Erythroblast (primary cell): ENCODE data around the gene CTRB1.

Experiments
- DNase-seq, 2 experiments: peaks; one replicate each; lab custom pipeline; 2025; lab: John Stamatoyannopoulos, UW
- GATA1 ChIP-seq: IDR thresholded peaks from 2 replicates; pipeline ENCODE4 v1.6.1; 2011; ENCODE audit warnings: low read depth, mild to moderate bottlenecking, control low read depth, low read length, moderate library complexity
- POLR2A ChIP-seq: IDR thresholded peaks from 2 replicates; pipeline ENCODE4 v1.6.1; 2011; ENCODE audit warnings: mild to moderate bottlenecking, low read length

CTRB1 gene

DNA sequence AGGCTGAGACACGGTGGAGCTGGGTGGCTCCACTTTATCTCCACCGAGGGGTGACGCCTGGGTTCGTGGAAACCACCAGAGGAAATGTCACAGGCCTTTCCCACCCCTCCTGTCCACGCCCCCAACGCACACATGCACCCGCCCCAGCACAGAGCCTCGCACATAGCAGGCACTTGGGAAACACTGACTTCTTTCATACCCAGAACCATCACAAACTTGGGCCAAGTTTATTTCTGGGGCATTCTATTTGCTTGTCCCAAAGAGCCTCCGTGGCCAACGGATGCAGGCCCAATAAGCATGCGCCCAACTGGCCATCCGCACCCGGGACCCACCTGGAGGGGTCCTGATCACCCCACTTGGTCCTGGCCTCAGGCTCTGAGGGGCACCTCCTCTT is 29.4 kb downstream of the CTRB1 start:
- TF ChIP-seq GATA1 (no peak), POLR2A (no peak)

DNA sequence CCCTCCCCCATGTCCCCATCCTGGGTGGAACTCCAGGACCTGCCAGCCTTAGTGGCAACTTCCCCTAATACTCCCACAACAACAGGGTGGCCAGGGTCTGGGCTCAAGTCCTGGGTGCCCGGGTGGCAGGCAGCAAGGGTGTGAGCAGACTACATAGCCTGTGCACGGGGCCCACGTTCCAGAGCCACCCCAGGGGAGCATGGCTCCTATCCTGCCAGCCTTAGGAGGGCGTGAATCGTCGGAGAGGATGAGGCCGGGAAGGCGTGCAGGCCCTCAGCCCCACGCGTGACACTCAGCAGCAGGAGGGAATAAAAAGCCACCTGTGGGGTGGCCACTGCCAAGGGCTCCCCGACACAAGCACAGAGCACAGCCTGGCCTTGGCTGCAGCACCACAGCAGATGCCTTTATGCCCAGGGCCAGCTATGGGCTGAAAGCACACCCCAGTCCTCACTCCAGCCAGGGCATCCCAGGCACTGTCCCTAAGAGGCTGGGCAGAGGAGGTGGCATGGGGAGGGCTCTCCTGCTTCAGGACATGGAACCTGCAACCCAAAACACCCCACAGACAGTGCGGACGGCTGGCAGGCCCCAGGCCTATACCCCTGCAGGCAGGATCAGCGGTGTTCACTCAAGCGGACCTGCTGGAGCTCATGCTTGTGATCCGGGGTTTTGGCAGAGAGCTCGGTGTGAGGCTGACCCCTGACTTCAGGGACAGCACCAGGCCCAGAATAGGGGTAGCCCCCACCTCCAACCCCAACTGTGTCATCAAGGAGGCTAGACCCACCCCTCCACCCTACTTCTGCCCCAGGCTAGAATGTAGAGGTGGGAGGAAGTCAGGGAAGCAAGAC is 30.0 kb downstream of the CTRB1 start:
- TF ChIP-seq POLR2A (no peak), GATA1 (no peak)
- DNase-seq, result no peak

More for the DNA sequence above, 29.4 kb downstream of the CTRB1 start:
- peak; percentile 73 to 82 for DNase-seq

DNA sequence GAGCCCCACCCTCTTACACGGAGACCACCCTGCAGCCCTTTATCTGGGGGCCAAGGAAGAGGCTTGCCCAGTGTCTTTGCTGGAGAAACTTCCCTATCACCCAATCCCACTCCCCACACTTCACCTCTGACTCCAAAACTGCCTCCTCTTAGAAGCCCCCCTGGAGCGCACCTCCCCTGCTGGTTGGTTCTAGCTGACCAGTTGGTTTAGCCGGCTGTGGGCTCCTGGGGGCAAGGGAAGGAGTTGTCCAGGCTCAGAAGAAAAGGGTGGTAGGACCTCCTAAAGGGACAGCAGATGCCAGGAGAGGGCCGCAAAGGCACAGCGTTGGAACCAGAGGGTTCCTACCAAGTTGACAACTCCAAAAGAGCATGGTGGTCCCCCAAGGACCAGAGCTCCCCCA is 30.7 kb downstream of the CTRB1 start:
- TF ChIP-seq POLR2A (no peak), GATA1 (no peak)
- no peak for DNase-seq

DNA sequence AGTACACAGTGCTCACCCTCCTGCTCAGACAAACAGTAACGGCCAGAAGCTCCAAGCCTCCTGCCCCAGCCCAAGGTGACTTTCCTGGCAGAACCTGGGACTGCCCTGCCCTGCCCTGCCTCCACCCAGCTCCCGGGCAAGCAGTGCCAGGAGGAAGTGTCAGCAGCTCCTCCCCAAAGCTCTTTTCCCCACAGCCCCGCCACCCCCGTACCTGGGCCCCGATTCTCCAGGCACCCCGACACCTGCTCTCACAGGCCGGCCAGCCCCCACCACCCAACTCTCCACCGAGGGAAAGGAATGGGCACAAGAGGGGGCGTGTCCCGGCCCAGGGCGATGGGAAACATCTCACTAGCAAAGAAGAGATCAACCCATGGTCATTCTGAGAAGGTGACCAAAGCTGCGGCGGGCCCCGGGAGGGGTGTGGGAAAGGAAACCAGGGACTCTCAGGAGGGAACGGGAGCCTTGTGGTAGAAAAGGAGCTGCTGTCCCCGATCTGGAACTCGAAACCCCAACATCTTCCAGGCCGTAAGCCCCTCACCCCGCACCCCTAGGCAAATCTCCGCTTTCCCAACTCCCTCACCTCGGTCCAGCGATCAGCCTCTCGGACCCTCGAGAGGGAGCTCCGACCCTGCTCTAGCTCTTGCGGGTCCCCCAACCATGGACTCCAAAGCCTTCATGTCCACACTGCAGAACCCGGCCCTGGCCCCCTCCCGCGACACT is 31.5 kb downstream of the CTRB1 start:
- no peak for TF ChIP-seq POLR2A
- no peak for TF ChIP-seq GATA1
- DNase-seq, result peak; percentile 34 to 57

DNA sequence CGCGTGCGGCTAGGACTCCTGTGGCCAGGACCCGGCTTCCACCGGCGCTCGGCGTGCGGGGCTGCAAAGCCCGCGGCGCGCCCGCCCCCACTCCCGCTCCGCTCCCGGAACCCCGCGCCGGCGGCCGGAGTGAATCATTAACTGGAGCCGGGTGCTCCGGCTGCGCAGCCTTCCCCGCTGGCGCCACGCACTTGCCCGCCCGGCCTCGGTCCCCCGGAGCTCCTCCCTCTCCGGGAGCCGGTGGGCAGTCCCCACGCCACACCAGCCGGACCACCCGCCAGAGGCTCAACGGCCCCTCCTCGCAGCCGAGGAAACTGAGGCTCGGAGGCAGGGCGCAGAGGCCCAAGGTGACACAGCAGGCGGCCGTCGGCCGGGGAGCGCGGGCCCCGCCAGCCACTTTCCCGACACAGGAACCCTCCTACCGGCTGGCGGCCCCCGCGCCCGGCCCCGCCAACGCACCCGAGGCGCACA is 32.1 kb downstream of the CTRB1 start:
- no peak for TF ChIP-seq GATA1
- peak; percentile 1 for TF ChIP-seq POLR2A
- peak; percentile 58 to 76 for DNase-seq

DNA sequence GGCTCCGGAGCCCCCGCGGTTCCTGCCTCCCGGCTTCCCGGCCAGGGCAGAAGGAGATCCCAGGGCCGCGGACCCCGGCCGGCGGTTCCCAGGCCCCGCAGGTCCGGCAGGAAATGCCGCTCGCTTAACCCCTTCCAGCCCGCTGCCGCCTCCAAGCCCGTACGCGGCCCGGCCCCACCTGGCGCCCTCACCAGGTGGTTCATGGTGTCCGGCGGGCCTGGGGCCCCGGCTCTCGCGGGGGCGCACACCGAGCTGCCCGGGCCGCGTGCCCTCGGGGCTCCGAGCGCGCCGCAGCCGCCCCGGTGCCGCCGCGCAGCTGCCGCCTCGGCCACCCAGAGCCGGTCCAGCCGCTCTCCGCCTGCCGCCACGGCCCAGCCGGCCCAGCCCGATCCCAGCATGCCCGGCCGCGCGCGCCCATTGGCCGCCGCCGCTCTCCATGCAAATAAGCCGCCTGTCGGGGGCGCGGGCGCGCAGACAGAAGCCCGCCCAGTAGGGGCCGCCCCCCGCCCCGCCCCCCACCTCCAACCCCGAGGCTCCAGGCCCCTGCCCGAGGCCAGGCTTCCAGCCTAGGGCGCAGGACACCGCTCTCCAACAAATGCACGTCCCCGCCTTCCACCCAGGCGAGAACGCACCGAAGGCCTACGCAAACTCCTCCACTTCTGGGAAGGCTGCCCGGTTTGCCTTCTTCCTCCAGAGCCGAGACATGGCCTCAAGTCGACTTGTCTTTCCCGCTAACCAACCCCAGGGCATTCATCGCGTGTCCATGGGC is 32.7 kb downstream of the CTRB1 start, which contains the start of gene BCAR1:
BCAR1 (minus strand) TSS at position 345 of the 769 bp plus-strand sequence; CDS start at position 203, 142 bp downstream.
- DNase-seq, result peak; percentile 86 to 90
- TF ChIP-seq GATA1, result no peak
- TF ChIP-seq POLR2A, result peak; percentile 31

DNA sequence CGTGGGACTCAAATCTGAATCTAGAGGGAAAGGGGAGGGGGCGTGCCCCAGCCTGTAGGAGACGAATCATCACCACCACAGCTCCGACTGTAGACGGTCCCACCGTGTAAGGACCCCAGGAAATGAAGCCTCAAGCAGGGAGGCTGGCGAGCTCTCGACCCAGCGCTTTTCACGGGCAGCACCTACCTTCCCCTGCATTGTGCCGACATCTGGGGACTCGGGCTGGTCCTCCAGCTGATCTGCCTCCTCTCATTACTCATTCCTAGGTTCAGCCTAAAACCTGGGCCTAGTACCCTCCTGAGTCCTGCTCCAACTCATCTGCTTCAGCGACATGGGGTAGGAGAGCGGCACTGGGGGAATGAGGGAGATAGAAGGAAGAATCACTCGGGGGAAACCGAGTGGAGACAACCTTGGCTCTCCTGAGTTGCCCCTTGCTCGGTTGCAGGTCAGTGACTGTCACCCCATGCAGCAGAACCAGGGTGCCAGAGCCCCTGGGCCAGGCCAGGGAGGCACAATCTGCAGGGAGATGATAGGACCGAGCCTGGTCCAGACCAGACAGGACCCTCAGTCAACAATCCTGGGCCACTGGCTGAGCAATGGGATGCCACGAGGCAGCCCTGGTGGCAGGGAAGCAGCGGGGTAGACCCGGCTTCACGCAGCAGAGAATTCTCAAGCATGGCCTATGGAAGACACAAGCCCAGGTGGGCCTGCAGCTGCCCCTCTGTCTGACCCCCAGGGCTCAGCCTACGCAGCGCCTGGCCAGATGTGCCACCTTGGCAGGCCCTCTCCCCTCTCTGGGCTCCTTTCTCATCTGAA is 33.5 kb downstream of the CTRB1 start:
- no peak for DNase-seq

DNA sequence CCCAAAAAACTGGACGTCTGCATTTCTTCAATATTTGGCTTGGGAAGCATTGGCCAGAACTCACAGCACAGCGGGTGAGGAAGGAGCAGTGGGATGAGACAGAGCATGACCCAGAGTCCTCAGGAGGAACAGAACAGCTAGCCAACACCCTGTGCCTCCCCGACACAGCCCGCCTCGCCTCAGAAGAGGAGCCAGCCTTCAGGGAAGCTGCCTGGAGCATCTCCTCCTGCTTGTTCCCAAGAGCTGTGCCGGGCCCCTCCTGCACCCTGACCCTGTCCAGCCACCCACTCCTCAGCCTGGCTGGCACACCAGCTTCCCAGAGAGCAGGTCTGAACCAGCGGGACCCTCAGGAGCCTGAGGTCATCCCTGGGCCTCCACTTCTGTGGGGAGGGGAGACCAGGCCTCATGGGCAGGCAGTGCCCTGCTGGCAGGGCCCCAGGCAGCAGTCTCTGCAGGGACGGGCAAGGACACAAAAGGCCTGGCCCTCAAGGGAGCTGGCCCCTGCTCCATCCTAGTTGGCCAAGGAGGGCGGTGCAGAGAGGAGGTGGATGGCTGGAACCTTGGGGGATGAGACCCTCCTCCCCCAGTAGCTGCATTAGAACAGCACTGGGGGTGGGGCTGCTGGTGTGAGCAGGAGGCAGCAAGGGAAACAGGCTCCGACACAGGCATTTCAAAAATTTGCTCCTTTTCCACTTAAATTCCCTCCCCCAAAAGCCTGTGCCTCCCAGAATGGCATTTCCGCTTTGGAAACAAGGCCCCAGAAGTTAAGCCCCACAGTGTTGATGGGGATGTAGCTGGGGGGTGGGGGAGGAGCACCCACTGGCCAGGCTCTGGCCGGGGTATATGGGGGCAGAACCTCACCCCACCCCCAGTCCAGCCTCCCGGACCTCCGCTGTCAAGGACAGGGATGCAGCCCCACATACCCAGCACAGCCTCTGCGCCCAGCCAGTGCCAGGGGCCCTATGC is 34.4 kb downstream of the CTRB1 start:
- TF ChIP-seq POLR2A (no peak), GATA1 (no peak)
- no peak for DNase-seq

More for the DNA sequence above, 33.5 kb downstream of the CTRB1 start:
- no peak for TF ChIP-seq GATA1
- no peak for TF ChIP-seq POLR2A

DNA sequence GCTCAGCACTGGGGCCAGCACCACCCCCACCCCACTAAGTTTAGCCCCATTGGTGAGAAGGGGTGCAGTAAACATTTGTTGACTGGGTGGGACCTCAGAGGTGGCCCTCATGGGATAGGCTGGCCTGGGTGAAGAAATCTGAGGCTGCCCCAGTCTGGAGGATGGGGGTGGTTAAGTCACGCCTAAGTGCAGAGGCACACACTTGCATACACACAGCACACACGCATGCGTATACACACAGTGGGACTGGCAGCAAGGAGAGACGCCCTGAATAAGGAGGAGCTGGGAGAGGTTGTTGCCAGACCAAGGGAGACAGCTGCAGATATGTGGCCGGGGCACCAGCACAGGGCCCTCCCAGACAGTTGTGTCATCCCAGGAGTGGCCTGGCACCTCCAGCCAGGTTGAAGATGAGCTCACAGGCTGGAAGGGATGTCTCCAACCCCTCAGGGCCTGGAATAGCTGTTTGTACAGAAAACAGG is 35.6 kb downstream of the CTRB1 start:
- DNase-seq, result peak in 1 of 2 experiments; percentile 20
- TF ChIP-seq GATA1 (no peak), POLR2A (no peak)

DNA sequence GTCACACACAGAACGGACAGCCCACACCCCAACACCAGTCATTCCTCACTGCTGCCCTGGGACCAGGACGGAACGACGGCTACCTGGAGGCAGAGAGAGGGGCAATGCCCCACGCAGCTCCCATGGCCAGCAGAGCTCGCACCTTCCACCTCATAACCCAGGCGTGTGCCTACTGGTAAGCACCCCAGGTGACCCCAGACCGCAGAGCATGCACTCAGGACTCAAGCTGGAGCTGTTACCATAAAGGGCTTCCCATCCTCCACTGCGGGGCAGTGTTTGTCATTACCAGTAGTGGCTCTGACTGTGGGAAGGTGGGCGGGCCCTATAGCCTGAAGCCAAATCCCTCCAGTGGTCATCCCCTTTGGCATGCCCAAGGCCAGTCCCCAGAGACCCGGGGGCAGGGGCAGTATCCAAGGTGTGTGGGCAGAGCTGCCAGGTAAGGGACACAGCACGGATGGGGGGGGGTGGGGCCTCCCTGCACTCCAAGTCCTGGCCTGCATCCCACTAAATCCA is 37.3 kb downstream of the CTRB1 start:
- peak; percentile 34 for DNase-seq
- TF ChIP-seq GATA1 (no peak), POLR2A (no peak)

DNA sequence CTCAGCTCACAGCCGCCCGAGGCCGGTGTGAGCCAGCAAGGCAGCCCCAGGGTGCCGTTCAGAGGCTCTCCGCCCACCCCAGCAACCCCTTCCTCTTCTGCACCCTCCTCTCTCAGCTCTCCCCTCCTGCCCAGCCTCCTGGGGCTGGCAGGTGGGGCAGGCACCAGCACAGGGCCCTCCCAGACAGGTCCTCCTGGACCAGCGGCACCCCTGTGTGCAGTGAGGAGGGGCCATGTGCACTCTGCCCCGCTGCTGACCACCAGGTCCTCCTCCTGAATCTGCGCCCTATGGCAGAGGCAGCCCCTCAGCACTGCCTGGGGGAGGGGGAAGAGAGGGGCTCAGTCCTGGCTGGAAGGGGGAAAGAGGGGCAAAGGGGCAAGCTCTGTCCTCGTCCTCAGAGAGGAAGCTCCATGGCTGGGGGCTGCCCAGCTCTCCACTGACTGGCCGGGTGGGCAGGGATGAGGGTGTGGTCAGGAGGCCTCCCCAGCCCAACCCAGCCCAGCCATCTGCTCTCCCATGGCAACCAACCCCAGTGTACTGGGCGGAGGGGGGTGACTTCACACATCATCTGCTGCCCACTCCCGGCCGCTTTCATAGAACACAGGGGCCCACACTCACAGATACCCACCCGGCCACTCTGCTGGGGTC is 38.0 kb downstream of the CTRB1 start:
- DNase-seq, result peak; percentile 77 to 79
- TF ChIP-seq GATA1, result no peak
- TF ChIP-seq POLR2A, result no peak
